ENCODE measurements around the gene SRP9.

DNA sequence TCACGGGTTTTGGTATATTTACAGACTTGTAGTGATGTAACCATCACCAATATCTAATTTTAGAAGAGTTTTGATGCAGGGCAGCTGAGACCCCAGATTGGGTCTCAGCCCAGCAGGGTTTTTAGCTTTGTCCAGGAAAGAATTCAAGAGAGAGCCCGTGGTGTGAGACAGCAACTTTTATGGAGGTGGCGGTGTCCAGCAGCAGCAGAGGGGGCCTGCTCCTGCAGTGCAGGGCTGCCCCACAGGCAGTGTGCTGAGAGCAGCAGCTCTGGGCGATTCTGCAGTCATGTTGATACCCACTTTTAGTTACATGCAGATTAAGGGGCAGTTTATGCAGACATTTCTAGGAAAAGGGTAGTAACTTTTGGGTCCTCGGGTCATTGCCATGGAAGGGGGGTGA, 30.5 kb downstream of the SRP9 start:
- TF ChIP-seq ZFP30 (CRISPR knock-in tag; IDR thresholded peaks at IDR 0.05) (no peak), CSDC2 (CRISPR knock-in tag; IDR thresholded peaks at IDR 0.05) (no peak), ZFP3 (CRISPR knock-in tag; IDR thresholded peaks at IDR 0.05) (no peak), ARNTL (CRISPR knock-in tag; IDR thresholded peaks at IDR 0.05; ENCODE audit: borderline replicate concordance, low read depth) (no peak)
- TF ChIP-seq, protein P1, sequence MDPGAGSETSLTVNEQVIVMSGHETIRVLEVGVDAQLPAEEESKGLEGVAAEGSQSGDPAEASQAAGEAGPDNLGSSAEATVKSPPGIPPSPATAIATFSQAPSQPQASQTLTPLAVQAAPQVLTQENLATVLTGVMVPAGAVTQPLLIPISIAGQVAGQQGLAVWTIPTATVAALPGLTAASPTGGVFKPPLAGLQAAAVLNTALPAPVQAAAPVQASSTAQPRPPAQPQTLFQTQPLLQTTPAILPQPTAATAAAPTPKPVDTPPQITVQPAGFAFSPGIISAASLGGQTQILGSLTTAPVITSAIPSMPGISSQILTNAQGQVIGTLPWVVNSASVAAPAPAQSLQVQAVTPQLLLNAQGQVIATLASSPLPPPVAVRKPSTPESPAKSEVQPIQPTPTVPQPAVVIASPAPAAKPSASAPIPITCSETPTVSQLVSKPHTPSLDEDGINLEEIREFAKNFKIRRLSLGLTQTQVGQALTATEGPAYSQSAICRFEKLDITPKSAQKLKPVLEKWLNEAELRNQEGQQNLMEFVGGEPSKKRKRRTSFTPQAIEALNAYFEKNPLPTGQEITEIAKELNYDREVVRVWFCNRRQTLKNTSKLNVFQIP (CRISPR knock-in tag; IDR thresholded peaks at IDR 0.05; ENCODE audit: borderline replicate concordance, low read depth): no peak
